Breast epithelium (tissue), 3 donors: ENCODE measurements around the gene PITX2.

Source experiments
- CTCF ChIP-seq, 3 donors: fragments of 450-650 bp; IDR thresholded peaks; one replicate each; pipeline ENCODE4 v1.5.1; 2016 to 2017; ENCODE audit warnings: antibody characterized with exemption in 3 of 3, mild to moderate bottlenecking in 3 of 3, moderate library complexity in 3 of 3
- POLR2A ChIP-seq: fragments of 450-650 bp; IDR thresholded peaks from one replicate; pipeline ENCODE4 v1.6.1; 2016; ENCODE audit warnings: antibody characterized with exemption, mild to moderate bottlenecking, moderate library complexity

- TF ChIP-seq CTCF (IDR thresholded peaks at IDR 0.05) (no peak), POLR2A (no peak)
Observed at GRCh38 chr4:110632506-110633357, 9.9 kb upstream of the PITX2 start.
